Duodenal mucosa (tissue), 2 donors: ENCODE results near the gene NRIP1.

Source experiments
- H3K27ac ChIP-seq: one replicate; pipeline ENCODE4 v1.7.0; 2013; ENCODE audit warnings: low read depth, low read length
- H3K27me3 ChIP-seq, 2 donors: one replicate each; pipeline ENCODE4 v1.7.0; 2013; ENCODE audit warnings: low read length in 2 of 2, control low read depth in 1 of 2; ENCODE audit not compliant: insufficient read depth in 2 of 2, control insufficient read depth in 1 of 2
- H3K36me3 ChIP-seq, 2 donors: one replicate each; pipeline ENCODE4 v1.7.0; 2013; ENCODE audit warnings: low read length in 2 of 2, control low read depth in 1 of 2; ENCODE audit not compliant: insufficient read depth in 2 of 2, control insufficient read depth in 1 of 2
- H3K4me1 ChIP-seq, 2 donors: one replicate each; pipeline ENCODE4 v1.7.0; 2013; ENCODE audit warnings: low read length in 2 of 2, control low read depth in 1 of 2; ENCODE audit not compliant: insufficient read depth in 2 of 2, control insufficient read depth in 1 of 2
- H3K4me3 ChIP-seq, 2 donors: one replicate each; pipeline ENCODE4 v1.7.0; 2013; ENCODE audit warnings: low read length in 2 of 2, low read depth in 1 of 2
- H3K9ac ChIP-seq, 2 donors: one replicate each; pipeline ENCODE4 v1.7.0; 2013; ENCODE audit warnings: low read length in 2 of 2, low read depth in 1 of 2
- H3K9me3 ChIP-seq, 2 donors: one replicate each; pipeline ENCODE4 v1.7.0; 2013; ENCODE audit warnings: low read length in 2 of 2, control low read depth in 1 of 2; ENCODE audit not compliant: control insufficient read depth in 1 of 2

NRIP1 gene

GRCh38 chr21:15094706-15095105 lies 29.9 kb upstream of the NRIP1 start:
- no peak overlapping the region for H3K4me3 ChIP-seq
- no peak overlapping the region for H3K27ac ChIP-seq
- H3K9me3 ChIP-seq, result no peaks in the 10 kb centered on the region
- no peaks in the 10 kb centered on the region for H3K27me3 ChIP-seq
- no peaks in the 10 kb centered on the region for H3K4me1 ChIP-seq
- no peaks in the 10 kb centered on the region for H3K36me3 ChIP-seq
- H3K9ac ChIP-seq, result no peak overlapping the region

- Histone ChIP-seq H3K27ac (no peak overlapping the region), H3K36me3 (no peaks in the 10 kb centered on the region), H3K27me3 (no peaks in the 10 kb centered on the region), H3K4me3 (no peak overlapping the region), H3K4me1 (no peaks in the 10 kb centered on the region), H3K9me3 (no peaks in the 10 kb centered on the region), H3K9ac (no peak overlapping the region)
Observed at GRCh38 chr21:15093216-15093615, 28.4 kb upstream of the NRIP1 start.

- H3K27me3 ChIP-seq, result no peaks in the 10 kb centered on the region
- no peaks in the 10 kb centered on the region for H3K4me1 ChIP-seq
- no peaks in the 10 kb centered on the region for H3K36me3 ChIP-seq
- no peaks in the 10 kb centered on the region for H3K9me3 ChIP-seq
- H3K9ac ChIP-seq, result no peak overlapping the region
- H3K27ac ChIP-seq, result no peak overlapping the region
- H3K4me3 ChIP-seq, result no peak overlapping the region
Observed at GRCh38 chr21:15092745-15093144, 27.9 kb upstream of the NRIP1 start.

GRCh38 chr21:15090390-15090789 lies 25.6 kb upstream of the NRIP1 start:
- no peaks in the 10 kb centered on the region for H3K9me3 ChIP-seq
- H3K27ac ChIP-seq, result no peak overlapping the region
- no peaks in the 10 kb centered on the region for H3K27me3 ChIP-seq
- H3K4me3 ChIP-seq, result no peak overlapping the region
- no peaks in the 10 kb centered on the region for H3K36me3 ChIP-seq
- no peaks in the 10 kb centered on the region for H3K4me1 ChIP-seq
- no peak overlapping the region for H3K9ac ChIP-seq

- Histone ChIP-seq H3K4me1 (peaks cover 8 to 10% of the 10 kb centered on the region in 2 donors), H3K27ac (no peak overlapping the region), H3K36me3 (no peaks in the 10 kb centered on the region), H3K9me3 (no peaks in the 10 kb centered on the region), H3K4me3 (no peak overlapping the region), H3K27me3 (no peaks in the 10 kb centered on the region), H3K9ac (no peak overlapping the region)
Observed at GRCh38 chr21:15088488-15088887, 23.7 kb upstream of the NRIP1 start.

GRCh38 chr21:15084668-15085067 lies 19.9 kb upstream of the NRIP1 start:
- H3K27me3 ChIP-seq, result no peaks in the 10 kb centered on the region
- H3K4me3 ChIP-seq, result no peak overlapping the region
- no peak overlapping the region for H3K9ac ChIP-seq
- peaks cover 8 to 10% of the 10 kb centered on the region in 2 donors for H3K4me1 ChIP-seq
- no peak overlapping the region for H3K27ac ChIP-seq
- H3K36me3 ChIP-seq, result no peaks in the 10 kb centered on the region
- no peaks in the 10 kb centered on the region for H3K9me3 ChIP-seq

GRCh38 chr21:15080526-15080925 lies 15.7 kb upstream of the NRIP1 start:
- H3K9ac ChIP-seq, result no peak overlapping the region
- no peaks in the 10 kb centered on the region for H3K36me3 ChIP-seq
- peaks cover 8 to 10% of the 10 kb centered on the region in 2 donors for H3K4me1 ChIP-seq
- H3K27me3 ChIP-seq, result no peaks in the 10 kb centered on the region
- H3K4me3 ChIP-seq, result no peak overlapping the region
- no peak overlapping the region for H3K27ac ChIP-seq
- no peaks in the 10 kb centered on the region for H3K9me3 ChIP-seq

GRCh38 chr21:15079269-15079668 lies 14.5 kb upstream of the NRIP1 start:
- no peaks in the 10 kb centered on the region for H3K27me3 ChIP-seq
- no peaks in the 10 kb centered on the region for H3K36me3 ChIP-seq
- H3K9ac ChIP-seq, result no peak overlapping the region
- H3K4me1 ChIP-seq, result peaks cover under 1 to 2% of the 10 kb centered on the region in 2 donors
- H3K27ac ChIP-seq, result no peak overlapping the region
- no peaks in the 10 kb centered on the region for H3K9me3 ChIP-seq
- no peak overlapping the region for H3K4me3 ChIP-seq

GRCh38 chr21:15078180-15078579 lies 13.4 kb upstream of the NRIP1 start:
- no peaks in the 10 kb centered on the region for H3K36me3 ChIP-seq
- no peaks in the 10 kb centered on the region for H3K9me3 ChIP-seq
- H3K9ac ChIP-seq, result no peak overlapping the region
- H3K4me1 ChIP-seq, result no peaks in the 10 kb centered on the region
- no peak overlapping the region for H3K27ac ChIP-seq
- H3K4me3 ChIP-seq, result no peak overlapping the region
- no peaks in the 10 kb centered on the region for H3K27me3 ChIP-seq

- Histone ChIP-seq H3K27ac (no peak overlapping the region), H3K4me1 (no peaks in the 10 kb centered on the region), H3K27me3 (no peaks in the 10 kb centered on the region), H3K36me3 (no peaks in the 10 kb centered on the region), H3K9ac (no peak overlapping the region), H3K4me3 (no peak overlapping the region), H3K9me3 (no peaks in the 10 kb centered on the region)
Observed at GRCh38 chr21:15077529-15078145, 12.8 kb upstream of the NRIP1 start.

GRCh38 chr21:15076730-15077129 lies 11.9 kb upstream of the NRIP1 start:
- Histone ChIP-seq H3K9ac (no peak overlapping the region), H3K36me3 (no peaks in the 10 kb centered on the region), H3K27ac (no peak overlapping the region), H3K4me3 (no peak overlapping the region), H3K9me3 (no peaks in the 10 kb centered on the region), H3K4me1 (no peaks in the 10 kb centered on the region), H3K27me3 (no peaks in the 10 kb centered on the region)
